GM18520 (cell line): ENCODE measurements around the gene DDX49.
"Not testable (repeated sequence)": the region's sequence is repeated elsewhere in the genome, so short reads cannot be mapped to it uniquely, and the experiment has no call there.

Experiments
- ATAC-seq: cut with Tn5 transposase; IDR thresholded peaks from one replicate; pipeline ENCODE4 v1.9.1; 2021; ENCODE audit not compliant: unreplicated experiment

DDX49 gene

DNA sequence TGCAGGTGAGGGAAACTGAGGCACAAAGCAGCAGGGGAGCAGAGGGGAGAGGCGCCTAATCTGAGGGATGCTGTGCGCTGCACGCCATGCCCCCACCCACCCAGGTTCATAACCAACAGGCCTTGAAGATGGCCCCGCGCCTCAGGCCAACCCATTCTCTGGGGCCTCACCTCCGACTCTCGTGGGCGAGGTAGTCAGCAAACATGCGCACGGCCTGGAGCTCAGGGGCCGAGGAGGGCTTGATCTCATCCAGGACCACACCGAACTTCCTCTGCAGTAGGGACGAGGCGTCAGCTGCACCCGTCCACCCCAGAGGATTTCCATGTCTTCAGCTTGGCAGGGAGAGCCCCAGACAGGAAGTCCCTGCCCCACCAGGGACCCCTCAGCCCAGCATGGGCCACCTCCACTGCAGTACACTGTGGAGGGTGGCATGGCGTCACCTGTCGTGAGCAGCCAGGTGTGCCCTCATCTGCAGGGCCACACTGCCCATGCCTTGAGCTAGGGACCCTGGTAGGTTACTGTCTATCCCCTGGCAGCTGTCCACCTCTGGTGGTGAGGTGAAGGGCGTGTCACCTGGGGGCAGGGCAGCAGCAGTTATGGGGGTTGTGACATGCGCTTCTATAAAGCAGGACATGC is 8.6 kb upstream of the DDX49 start:
- ATAC-seq = no peak

GRCh38 chr19:18912933-18913332 is 6.6 kb upstream of the DDX49 start:
- no peak for ATAC-seq

DNA sequence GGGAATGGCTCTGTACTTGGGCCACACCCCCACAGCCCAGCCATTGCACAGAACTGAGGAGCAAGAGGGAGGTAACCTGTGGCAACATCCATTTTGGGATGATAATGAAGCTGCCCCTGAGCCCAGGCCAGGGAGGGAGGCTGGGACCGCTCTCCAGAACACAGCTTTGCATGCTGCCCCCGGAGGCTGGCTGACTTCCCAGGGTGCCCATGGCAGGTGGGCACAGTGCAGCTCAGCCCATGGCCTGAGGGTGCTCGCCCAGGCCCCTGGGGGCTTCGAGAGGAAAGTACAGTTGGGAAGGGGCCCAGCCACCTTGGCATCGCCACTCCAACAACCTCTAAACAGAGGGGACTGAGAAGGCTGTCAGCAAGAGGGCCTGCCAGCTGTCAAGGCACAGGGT is 6.0 kb upstream of the DDX49 start:
- ATAC-seq = no peak

DNA sequence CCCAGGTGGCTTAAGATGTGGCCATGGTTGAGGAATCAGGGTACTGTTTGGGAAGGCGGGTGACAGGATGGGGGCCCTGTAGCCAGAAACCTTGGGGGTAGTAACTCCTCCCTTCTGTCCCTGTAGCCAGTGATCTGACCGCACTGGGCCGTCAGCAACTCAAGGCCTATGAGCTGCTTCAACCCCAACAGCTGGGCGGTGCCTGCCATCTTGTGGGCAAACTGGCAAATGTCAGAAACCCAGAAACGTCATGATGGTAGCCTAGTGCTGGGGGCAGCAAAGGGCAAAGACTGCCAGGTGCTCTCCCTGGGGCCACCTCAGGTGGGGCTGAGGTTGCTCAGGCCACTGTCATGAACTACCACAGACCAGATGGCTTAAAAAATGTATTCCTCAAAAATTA is 3.9 kb upstream of the DDX49 start:
- no peak for ATAC-seq

- not testable (repeated sequence) for ATAC-seq
These were observed 1.9 kb upstream of the DDX49 start for GRCh38 chr19:18917593-18917992.

DNA sequence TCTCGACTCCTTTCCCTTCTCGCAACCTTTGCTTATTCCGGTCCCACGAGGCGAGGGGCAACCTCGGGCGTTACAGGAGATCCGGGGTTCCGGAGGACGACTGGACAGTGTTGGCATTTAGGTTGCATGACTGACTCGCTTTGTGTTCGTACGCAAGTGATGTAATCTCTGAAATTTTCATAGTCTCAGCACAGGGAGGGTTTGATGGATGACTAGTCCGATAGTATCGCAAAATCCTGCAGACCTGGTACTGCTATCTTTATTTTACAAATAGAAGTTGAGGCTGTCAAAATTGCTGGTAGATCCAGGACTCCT is 342 bp downstream of the DDX49 start:
- no peak for ATAC-seq

DNA sequence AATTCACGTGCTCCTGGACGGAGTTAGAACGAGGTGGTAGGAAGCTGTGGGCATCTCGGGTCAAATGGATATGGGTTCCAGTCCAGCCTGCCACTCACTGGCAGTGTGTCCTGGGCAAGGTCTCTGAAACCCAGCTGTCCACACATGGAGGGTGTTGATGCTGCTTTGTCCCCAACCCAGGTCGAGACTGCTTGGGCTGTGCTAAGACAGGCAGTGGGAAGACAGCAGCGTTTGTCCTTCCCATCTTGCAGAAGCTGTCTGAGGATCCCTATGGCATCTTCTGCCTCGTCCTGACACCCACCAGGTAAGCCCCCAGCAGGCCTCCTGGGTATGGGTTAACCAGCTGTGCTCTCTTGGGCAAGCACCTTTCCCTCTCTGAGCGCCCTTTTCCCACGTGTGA is 885 bp downstream of the DDX49 start:
- ATAC-seq = no peak

DNA sequence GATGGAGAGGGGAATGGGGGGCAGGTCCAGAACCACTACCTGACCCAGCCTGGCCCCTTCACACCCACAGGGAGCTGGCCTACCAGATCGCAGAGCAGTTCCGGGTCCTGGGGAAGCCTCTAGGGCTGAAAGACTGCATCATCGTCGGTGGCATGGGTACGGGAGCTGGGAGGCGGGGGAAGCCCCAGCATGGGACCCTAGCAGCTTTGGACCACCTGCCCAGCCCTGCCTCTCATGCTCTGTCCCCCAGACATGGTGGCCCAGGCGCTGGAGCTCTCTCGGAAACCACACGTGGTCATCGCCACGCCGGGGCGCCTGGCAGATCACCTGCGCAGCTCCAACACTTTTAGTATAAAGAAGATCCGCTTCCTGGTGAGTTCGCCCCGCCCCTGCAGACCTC is 2.1 kb downstream of the DDX49 start:
- no peak for ATAC-seq

DNA sequence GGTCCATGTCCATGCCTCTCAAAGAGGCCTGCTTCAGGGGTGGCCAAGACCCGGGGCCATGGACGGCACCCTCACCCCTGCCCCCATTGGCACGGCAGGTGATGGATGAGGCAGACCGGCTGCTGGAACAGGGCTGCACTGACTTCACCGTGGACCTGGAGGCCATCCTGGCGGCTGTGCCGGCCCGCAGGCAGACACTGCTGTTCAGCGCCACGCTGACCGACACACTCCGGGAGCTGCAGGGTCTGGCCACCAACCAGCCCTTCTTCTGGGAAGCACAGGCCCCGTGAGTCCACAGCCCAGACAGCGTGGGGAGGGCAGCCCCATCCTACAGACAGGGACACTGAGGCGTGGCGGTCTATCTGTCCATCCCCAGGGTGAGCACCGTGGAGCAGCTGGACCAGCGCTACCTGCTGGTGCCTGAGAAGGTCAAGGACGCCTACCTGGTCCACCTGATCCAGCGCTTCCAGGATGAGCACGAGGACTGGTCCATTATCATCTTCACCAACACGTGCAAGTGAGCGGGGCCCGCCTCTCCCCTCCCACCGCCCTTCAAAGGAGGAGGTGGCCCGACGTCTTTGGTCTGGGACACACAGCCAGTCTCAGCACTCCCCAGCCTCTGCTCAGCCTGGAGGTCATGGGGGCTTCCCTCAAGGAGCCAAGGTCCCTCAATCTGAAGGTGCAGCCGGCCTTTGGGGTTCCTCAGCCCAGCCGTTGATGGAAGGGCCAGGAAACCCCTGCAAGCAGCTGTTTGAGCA is 2.9 kb downstream of the DDX49 start:
- ATAC-seq = no peak

GRCh38 chr19:18924684-18925213 is 5.2 kb downstream of the DDX49 start:
- ATAC-seq = no peak

DNA sequence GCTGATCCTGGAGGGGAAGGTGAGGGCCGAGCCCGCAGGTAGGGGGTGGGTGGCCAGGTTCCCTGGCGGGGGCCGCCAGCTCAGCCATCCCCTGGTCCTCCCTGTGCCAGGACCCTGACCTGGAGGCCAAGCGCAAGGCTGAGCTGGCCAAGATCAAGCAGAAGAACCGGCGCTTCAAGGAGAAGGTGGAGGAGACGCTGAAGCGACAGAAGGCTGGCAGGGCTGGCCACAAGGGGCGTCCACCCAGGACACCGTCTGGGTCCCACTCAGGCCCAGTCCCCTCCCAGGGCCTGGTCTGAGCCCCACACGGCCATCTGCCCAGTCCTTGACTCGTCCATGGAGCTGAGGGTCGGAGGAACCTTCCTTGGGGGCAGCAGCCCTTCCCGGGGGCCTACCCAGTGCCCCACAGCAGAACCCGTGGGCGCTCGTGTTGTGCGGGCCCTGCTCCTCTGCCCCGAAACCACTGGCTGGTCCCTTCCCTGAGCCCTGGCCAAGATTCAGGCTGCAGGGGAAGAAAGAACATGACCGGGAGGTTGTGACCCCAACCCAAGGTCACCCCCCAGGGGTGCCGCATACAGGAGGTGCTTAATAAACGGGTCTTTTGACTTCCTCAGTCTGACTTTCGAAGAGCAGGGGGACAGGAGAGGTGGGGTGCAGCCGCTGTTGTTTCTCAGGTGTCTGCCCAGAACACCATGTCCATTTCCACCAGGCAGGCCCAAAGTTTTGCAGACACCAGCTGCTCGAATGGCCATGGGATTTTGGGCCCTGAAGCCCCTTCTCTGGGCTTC is 8.7 kb downstream of the DDX49 start:
- ATAC-seq = no peak

DNA sequence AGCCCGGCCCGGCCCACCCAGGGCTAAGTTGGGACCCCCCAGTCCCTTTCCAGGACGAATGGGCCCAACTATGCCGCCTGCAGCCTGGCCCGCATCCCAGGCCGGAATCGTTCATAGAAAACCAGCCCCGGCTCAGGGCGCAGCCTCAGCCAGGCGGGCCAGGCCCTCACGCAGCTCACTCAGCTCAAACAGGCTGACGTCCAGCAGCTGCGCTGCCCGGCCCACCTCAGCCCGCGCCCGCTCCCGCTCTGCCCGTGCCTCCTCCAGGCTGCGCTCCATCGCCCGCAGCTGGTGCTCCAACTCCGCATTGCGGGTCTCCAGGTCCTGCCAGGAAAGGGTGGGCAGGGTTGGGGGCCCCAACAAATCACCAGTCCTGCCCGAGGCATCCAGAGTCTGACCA is 9.8 kb downstream of the DDX49 start:
- ATAC-seq = no peak

- no peak for ATAC-seq
These were observed 12.0 kb downstream of the DDX49 start for GRCh38 chr19:18931316-18932162.

DNA sequence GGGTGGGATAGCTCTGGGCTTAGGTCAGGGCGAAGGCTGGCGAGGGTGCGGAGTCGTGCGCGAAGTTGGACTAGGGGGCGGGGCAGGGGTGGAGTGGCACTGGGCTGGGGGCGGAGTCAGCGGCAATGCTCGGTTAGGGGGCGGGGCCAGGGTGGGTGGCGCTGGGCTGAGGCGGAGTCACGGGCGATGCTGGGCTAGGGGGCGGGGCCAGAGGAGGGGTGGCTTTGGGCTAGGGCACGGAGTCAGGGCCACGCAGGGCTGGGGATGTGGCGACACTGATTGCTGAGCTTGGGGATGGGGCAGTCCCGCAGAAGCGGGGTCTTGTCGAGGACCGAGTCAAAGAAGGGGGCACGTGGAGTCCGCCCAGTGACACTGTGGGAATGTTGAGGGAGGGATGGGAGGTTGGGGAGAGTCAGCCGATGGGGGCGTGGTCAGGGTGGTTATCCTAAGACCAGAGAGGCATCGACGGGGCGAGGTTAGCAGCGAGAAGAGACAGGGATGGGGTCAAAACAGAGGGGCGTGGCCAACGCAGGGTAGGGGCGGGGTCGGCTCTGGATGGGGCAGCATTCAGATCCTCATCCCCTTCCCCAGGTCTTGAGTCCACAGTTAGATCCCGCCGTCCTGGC is 12.8 kb downstream of the DDX49 start:
- ATAC-seq = no peak

DNA sequence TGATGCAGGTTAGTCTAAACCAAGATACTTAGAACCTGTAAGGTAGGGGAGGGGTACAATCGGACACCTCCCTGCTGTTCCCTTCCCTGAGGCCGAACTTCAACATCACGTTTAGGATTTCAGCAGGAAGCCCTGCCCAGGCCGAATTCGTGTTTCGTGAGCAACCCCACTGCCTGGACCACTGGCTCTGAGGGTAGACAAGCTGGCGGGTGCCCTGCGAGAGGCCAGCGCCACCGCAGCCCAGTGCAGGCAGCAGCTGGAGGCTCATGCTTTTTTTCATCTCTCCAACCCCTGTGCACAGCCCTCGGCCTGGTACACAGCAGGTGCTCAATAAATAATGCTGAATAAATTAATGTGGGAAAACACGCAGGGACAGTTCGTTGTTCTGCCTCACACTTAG is 13.8 kb downstream of the DDX49 start:
- ATAC-seq = no peak

GRCh38 chr19:18939163-18939562 is 19.6 kb downstream of the DDX49 start:
- no peak for ATAC-seq

DNA sequence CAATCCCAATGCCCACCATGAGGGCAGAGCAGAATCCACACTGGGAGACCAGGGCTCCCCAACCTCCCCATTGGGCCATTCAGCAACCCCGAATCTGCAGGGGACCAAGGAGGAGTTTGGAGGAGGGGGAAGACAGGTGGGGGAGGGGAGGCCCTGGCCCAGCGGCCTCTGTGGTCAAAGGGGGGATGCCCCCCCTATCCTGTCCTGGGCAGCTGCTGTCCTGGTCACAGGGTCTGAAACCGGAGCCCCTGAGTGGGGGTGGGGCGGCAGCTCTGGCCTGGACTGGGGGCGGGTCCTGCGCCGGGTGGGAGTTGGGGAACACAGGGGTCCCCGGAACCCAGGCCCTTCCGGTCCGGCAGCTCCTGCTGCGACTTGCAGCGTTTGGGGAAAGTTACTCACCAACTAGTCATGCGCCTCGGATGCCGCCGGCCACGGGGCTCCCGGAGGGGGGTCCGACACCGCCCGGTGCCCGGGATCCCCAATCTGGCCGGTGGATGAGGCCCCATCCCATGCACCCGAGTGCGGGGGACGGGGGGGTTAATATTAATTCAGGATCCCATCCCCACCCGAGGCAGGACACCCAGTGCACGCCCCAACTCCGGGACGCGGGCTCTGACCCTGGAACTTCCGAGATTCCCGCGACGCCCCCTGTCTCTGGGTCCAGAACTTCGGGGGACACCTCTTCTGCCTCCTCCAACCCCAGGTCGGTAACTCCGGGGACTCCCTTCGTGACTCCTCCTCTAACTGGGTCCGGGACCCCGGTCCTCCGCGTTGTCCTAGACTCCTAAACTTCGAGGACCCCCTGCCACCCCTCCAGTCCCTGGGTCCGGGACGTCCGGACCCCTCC is 20.6 kb downstream of the DDX49 start:
- ATAC-seq = no peak

- no peak for ATAC-seq
These were observed 21.5 kb downstream of the DDX49 start, which contains the start of gene HOMER3 for GRCh38 chr19:18940769-18941627. HOMER3 (minus strand) TSS chr19:18941217; CDS start chr19:18938982, 2,235 bp downstream.
